ENCODE data around the gene KCNQ5.

Gene KCNQ5

GRCh38 chr6:72948153-72948552 lies 326.3 kb downstream of the KCNQ5 start:
- peaks cover 14% of the 10 kb centered on the region for H3K4me1 ChIP-seq (ENCODE audit: low read depth, poor library complexity, severe bottlenecking)
- no peaks in the 10 kb centered on the region for H3K27me3 ChIP-seq (ENCODE audit: insufficient read depth, low read depth)
- no peaks in the 10 kb centered on the region for H3K79me2 ChIP-seq (ENCODE audit: insufficient read depth, low read depth)
- H3K27ac ChIP-seq: no peak overlapping the region
- H2AFZ ChIP-seq (ENCODE audit: low read depth): no peak overlapping the region
- H4K20me1 ChIP-seq (ENCODE audit: insufficient read depth): no peaks in the 10 kb centered on the region
- no peak overlapping the region for H3K9ac ChIP-seq
- H3K4me2 ChIP-seq: no peak overlapping the region
- no peak overlapping the region for H3K4me3 ChIP-seq (IDR thresholded peaks at IDR 0.05; ENCODE audit: insufficient read depth, low read depth, low read length)
- TF ChIP-seq, protein P1, sequence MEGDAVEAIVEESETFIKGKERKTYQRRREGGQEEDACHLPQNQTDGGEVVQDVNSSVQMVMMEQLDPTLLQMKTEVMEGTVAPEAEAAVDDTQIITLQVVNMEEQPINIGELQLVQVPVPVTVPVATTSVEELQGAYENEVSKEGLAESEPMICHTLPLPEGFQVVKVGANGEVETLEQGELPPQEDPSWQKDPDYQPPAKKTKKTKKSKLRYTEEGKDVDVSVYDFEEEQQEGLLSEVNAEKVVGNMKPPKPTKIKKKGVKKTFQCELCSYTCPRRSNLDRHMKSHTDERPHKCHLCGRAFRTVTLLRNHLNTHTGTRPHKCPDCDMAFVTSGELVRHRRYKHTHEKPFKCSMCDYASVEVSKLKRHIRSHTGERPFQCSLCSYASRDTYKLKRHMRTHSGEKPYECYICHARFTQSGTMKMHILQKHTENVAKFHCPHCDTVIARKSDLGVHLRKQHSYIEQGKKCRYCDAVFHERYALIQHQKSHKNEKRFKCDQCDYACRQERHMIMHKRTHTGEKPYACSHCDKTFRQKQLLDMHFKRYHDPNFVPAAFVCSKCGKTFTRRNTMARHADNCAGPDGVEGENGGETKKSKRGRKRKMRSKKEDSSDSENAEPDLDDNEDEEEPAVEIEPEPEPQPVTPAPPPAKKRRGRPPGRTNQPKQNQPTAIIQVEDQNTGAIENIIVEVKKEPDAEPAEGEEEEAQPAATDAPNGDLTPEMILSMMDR (conservative IDR thresholded peaks at IDR 0.05; ENCODE audit: low read depth, low read length): no peak
- no peaks in the 10 kb centered on the region for H3K36me3 ChIP-seq (ENCODE audit: insufficient read depth)

- TF ChIP-seq, protein P1 (conservative IDR thresholded peaks at IDR 0.05; ENCODE audit: low read depth, low read length): no peak
- H3K27ac ChIP-seq: no peak overlapping the region
- no peaks in the 10 kb centered on the region for H3K79me2 ChIP-seq (ENCODE audit: insufficient read depth, low read depth)
- H3K9ac ChIP-seq: no peak overlapping the region
- no peak overlapping the region for H2AFZ ChIP-seq (ENCODE audit: low read depth)
- H3K27me3 ChIP-seq (ENCODE audit: insufficient read depth, low read depth): no peaks in the 10 kb centered on the region
- peaks cover 16% of the 10 kb centered on the region for H3K4me1 ChIP-seq (ENCODE audit: low read depth, poor library complexity, severe bottlenecking)
- no peak overlapping the region for H3K4me3 ChIP-seq (IDR thresholded peaks at IDR 0.05; ENCODE audit: insufficient read depth, low read depth, low read length)
- no peaks in the 10 kb centered on the region for H3K36me3 ChIP-seq (ENCODE audit: insufficient read depth)
- no peaks in the 10 kb centered on the region for H4K20me1 ChIP-seq (ENCODE audit: insufficient read depth)
- no peak overlapping the region for H3K4me2 ChIP-seq
These were observed 328.4 kb downstream of the KCNQ5 start for GRCh38 chr6:72950114-72950860.

DNA sequence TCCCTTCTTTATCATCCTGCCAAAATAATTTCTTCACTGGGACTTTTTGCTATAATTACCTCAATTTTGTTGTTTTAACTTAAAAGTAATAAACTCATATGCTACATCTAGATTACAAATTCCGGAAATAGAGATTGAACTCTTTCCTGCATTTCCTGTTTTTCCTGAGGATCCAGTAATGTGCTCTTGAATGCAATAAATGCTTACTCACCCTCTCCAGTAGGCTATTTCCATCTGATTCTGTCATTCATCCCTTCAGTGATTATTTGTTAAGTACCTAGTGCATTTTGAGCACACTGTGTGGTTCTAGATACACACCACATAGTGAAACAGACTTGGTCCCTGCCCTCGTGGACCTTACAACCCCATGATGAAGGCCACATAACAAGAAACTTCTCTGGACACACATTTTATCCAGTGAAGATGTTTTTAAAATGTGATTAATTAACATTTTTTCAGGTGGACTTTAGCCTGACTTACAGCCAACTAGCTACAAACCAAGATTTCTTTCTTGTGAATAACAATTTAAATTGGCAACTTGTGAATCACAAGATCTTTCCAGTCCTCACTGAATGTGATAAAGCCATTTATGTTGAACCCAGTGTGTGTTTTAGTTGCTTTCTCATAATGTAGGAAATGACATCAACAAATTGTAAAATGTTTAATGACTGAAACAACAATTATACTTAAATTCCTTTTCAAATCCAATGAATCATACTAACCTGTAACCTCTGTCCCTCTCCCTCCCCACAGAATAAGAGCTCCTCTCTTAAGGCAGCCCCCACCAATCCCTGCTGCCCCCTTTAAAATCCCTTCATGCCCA lies 331.2 kb downstream of the KCNQ5 start:
- Histone ChIP-seq H3K27ac (peak overlapping the region; percentile 1; the same call in 1 of the 2 replicates), H4K20me1 (ENCODE audit: insufficient read depth) (no peaks in the 10 kb centered on the region), H3K4me3 (IDR thresholded peaks at IDR 0.05; ENCODE audit: insufficient read depth, low read depth, low read length) (no peak overlapping the region), H3K79me2 (ENCODE audit: insufficient read depth, low read depth) (no peaks in the 10 kb centered on the region), H3K4me2 (peak overlapping the region; percentile 11; the same call in 1 of the 2 replicates), H3K27me3 (ENCODE audit: insufficient read depth, low read depth) (no peaks in the 10 kb centered on the region), H3K36me3 (ENCODE audit: insufficient read depth) (no peaks in the 10 kb centered on the region), H3K9ac (no peak overlapping the region), H3K4me1 (ENCODE audit: low read depth, poor library complexity, severe bottlenecking) (peaks cover 16% of the 10 kb centered on the region), H2AFZ (ENCODE audit: low read depth) (no peak overlapping the region)
- TF ChIP-seq, protein P1 (conservative IDR thresholded peaks at IDR 0.05; ENCODE audit: low read depth, low read length): no peak

GRCh38 chr6:72953971-72954381 lies 332.1 kb downstream of the KCNQ5 start:
- H3K36me3 ChIP-seq (ENCODE audit: insufficient read depth): no peaks in the 10 kb centered on the region
- H3K79me2 ChIP-seq (ENCODE audit: insufficient read depth, low read depth): no peaks in the 10 kb centered on the region
- H3K4me3 ChIP-seq (IDR thresholded peaks at IDR 0.05; ENCODE audit: insufficient read depth, low read depth, low read length): no peak overlapping the region
- peaks cover 16% of the 10 kb centered on the region for H3K4me1 ChIP-seq (ENCODE audit: low read depth, poor library complexity, severe bottlenecking)
- H4K20me1 ChIP-seq (ENCODE audit: insufficient read depth): no peaks in the 10 kb centered on the region
- peak overlapping the region; percentile 11; the same call in 1 of the 2 replicates for H3K4me2 ChIP-seq
- peak overlapping the region; percentile 1; the same call in 1 of the 2 replicates for H3K27ac ChIP-seq
- H3K9ac ChIP-seq: no peak overlapping the region
- H3K27me3 ChIP-seq (ENCODE audit: insufficient read depth, low read depth): no peaks in the 10 kb centered on the region
- no peak overlapping the region for H2AFZ ChIP-seq (ENCODE audit: low read depth)
- TF ChIP-seq, protein P1 (conservative IDR thresholded peaks at IDR 0.05; ENCODE audit: low read depth, low read length): no peak
